IMR-90 (cell line): ENCODE measurements around the gene SPPL2B. TPM values are rescaled to one million over a fixed set of nuclear protein-coding genes. Genes with fewer than 3 reads are reported as not detected.
A peak's percentile ranks its signal among the peaks of the same experiment; 100 is the strongest.

ENCODE experiments used
- ATAC-seq: fragments of 200-7000 bp; cut with Tn5 transposase; 2 replicates; pipeline ENCODE4 v1.9.1; 2020; ENCODE audit warnings: low read depth, mild to moderate bottlenecking, moderate library complexity
- BruUV-seq: library from RNA; stranded (reverse); fragments of 400-500 nt; replicated peaks from 2 replicates; lab custom pipeline; 2021; lab: Mats Ljungman, UMichigan
- CTCF ChIA-PET: fragments of 300-600 bp; formaldehyde crosslinking; extraction: SDS; loops from one replicate; lab custom pipeline; 2021; ENCODE audit warnings: antibody characterized with exemption; lab: Yijun Ruan, JAX
- POLR2A ChIA-PET: fragments of 300-600 bp; sonication (Branson Sonifier 250); formaldehyde crosslinking; loops from one replicate; lab custom pipeline; 2022; ENCODE audit warnings: antibody characterized with exemption; ENCODE audit not compliant: unreplicated experiment; lab: Charles Lee
- DNase-seq: peaks from one replicate; pipeline ENCODE4 v3.0.0; 2013
- H2AFZ ChIP-seq: replicated peaks from 2 replicates; pipeline ENCODE3; 2013; ENCODE audit warnings: low read length, mild to moderate bottlenecking; ENCODE audit not compliant: poor library complexity
- H2AK5ac ChIP-seq: 2 replicates; pipeline ENCODE4 v1.6.1; 2013; ENCODE audit warnings: low read depth, low read length, inconsistent platforms
- H2AK9ac ChIP-seq: replicated peaks from 2 replicates; pipeline ENCODE3; 2013; ENCODE audit warnings: mild to moderate bottlenecking, low read depth, low read length, moderate library complexity; ENCODE audit not compliant: poor library complexity
- H2BK120ac ChIP-seq: 2 replicates; pipeline ENCODE4 v1.6.1; 2013; ENCODE audit warnings: low read depth, low read length, inconsistent platforms
- H2BK15ac ChIP-seq: 3 replicates; pipeline ENCODE4 v1.6.1; 2013; ENCODE audit warnings: low read depth, low read length, inconsistent platforms
- H2BK20ac ChIP-seq: 2 replicates; pipeline ENCODE4 v1.6.1; 2013; ENCODE audit warnings: low read depth, mild to moderate bottlenecking, inconsistent platforms, low read length, moderate library complexity
- H2BK5ac ChIP-seq: 2 replicates; pipeline ENCODE4 v1.6.1; 2013; ENCODE audit warnings: mild to moderate bottlenecking, low read depth, low read length, inconsistent platforms; ENCODE audit not compliant: poor library complexity, severe bottlenecking
- H3K14ac ChIP-seq: replicated peaks from 2 replicates; pipeline ENCODE4 v1.6.1; 2013; ENCODE audit warnings: low read depth, low read length, inconsistent platforms
- H3K18ac ChIP-seq: 2 replicates; pipeline ENCODE4 v1.6.1; 2013; ENCODE audit warnings: low read depth, low read length, control low read depth
- H3K23ac ChIP-seq: 2 replicates; pipeline ENCODE4 v1.6.1; 2013; ENCODE audit warnings: low read depth, low read length, inconsistent platforms
- H3K27ac ChIP-seq: 2 replicates; pipeline ENCODE4 v1.5.1; 2013; ENCODE audit warnings: mild to moderate bottlenecking, control low read depth, low read length; ENCODE audit not compliant: insufficient read depth
- H3K27me3 ChIP-seq: 2 replicates; pipeline ENCODE4 v1.6.1; 2013; ENCODE audit warnings: low read length; ENCODE audit not compliant: control insufficient read depth, insufficient read depth
- H3K36me3 ChIP-seq: 2 replicates; pipeline ENCODE4 v1.6.1; 2013; ENCODE audit warnings: low read length, mixed read lengths; ENCODE audit not compliant: control insufficient read depth, insufficient read depth
- H3K4ac ChIP-seq: 2 replicates; pipeline ENCODE4 v1.6.1; 2013; ENCODE audit warnings: low read depth, low read length, inconsistent platforms
- H3K4me1 ChIP-seq: 2 replicates; pipeline ENCODE4 v1.6.1; 2013; ENCODE audit warnings: low read length, mixed read lengths; ENCODE audit not compliant: control insufficient read depth, insufficient read depth
- H3K4me2 ChIP-seq: 2 replicates; pipeline ENCODE4 v1.6.1; 2013; ENCODE audit warnings: low read depth, mild to moderate bottlenecking, control low read depth, low read length, moderate library complexity
- H3K4me3 ChIP-seq: 2 replicates; pipeline ENCODE4 v1.5.1; 2013; ENCODE audit warnings: low read depth, mild to moderate bottlenecking, control low read depth, low read length, moderate library complexity; ENCODE audit not compliant: insufficient read depth
- H3K56ac ChIP-seq: 2 replicates; pipeline ENCODE4 v1.6.1; 2013; ENCODE audit warnings: low read length, inconsistent platforms; ENCODE audit not compliant: insufficient read depth; ENCODE audit errors: extremely low read depth
- H3K79me1 ChIP-seq, 2 experiments: 2 replicates each; pipeline ENCODE4 v1.6.1; 2013; ENCODE audit warnings: low read length in 2 of 2, inconsistent platforms in 1 of 2, low read depth in 1 of 2
- H3K9ac ChIP-seq: 2 replicates; pipeline ENCODE4 v1.6.1; 2013; ENCODE audit warnings: low read depth, low read length, control low read depth
- H3K9me1 ChIP-seq: 2 replicates; pipeline ENCODE4 v1.6.1; 2013; ENCODE audit warnings: low read length, inconsistent platforms; ENCODE audit not compliant: insufficient read depth
- H3K9me3 ChIP-seq: 2 replicates; pipeline ENCODE4 v1.6.1; 2013; ENCODE audit warnings: low read length; ENCODE audit not compliant: control insufficient read depth, insufficient read depth
- H4K20me1 ChIP-seq: 2 replicates; pipeline ENCODE4 v1.6.1; 2013; ENCODE audit warnings: low read length, inconsistent platforms; ENCODE audit not compliant: insufficient read depth
- H4K5ac ChIP-seq: 2 replicates; pipeline ENCODE4 v1.6.1; 2013; ENCODE audit warnings: mild to moderate bottlenecking, low read depth, low read length, control low read depth
- H4K8ac ChIP-seq, 2 experiments: 2 replicates each; pipeline ENCODE4 v1.6.1; 2013; ENCODE audit warnings: low read depth in 2 of 2, low read length in 2 of 2, control low read depth in 1 of 2, inconsistent platforms in 1 of 2
- H4K91ac ChIP-seq: 2 replicates; pipeline ENCODE4 v1.6.1; 2013; ENCODE audit warnings: low read depth, low read length, inconsistent platforms; ENCODE audit not compliant: insufficient read depth
- BHLHE40 ChIP-seq: fragments of 150-350 bp; IDR thresholded peaks from 2 replicates; pipeline ENCODE4 v1.6.1; 2016; ENCODE audit warnings: mild to moderate bottlenecking, low read depth, low read length
- CTCF ChIP-seq: conservative IDR thresholded peaks from 2 replicates; pipeline ENCODE4 v1.5.1; 2012; ENCODE audit warnings: mild to moderate bottlenecking, low read depth, low read length, improper control_type of control experiment
- ELK1 ChIP-seq: fragments of 150-350 bp; IDR thresholded peaks from 2 replicates; pipeline ENCODE4 v1.6.1; 2016; ENCODE audit warnings: low read depth, mild to moderate bottlenecking, low read length, moderate library complexity, borderline replicate concordance
- MAZ ChIP-seq: IDR thresholded peaks from 2 replicates; pipeline ENCODE4 v1.6.1; 2012; ENCODE audit warnings: low read depth, mild to moderate bottlenecking, low read length, improper control_type of control experiment, moderate library complexity, borderline replicate concordance
- NFE2L2 ChIP-seq: fragments of 150-350 bp; IDR thresholded peaks from 2 replicates; pipeline ENCODE4 v1.6.1; 2016; ENCODE audit warnings: low read depth, mild to moderate bottlenecking, low read length
- POLR2A ChIP-seq: IDR thresholded peaks from 2 replicates; pipeline ENCODE4 v1.6.1; 2012; ENCODE audit warnings: mild to moderate bottlenecking, low read depth, low read length
- RCOR1 ChIP-seq: IDR thresholded peaks from 2 replicates; pipeline ENCODE4 v1.6.1; 2012; ENCODE audit warnings: mild to moderate bottlenecking, low read length, improper control_type of control experiment; ENCODE audit not compliant: insufficient replicate concordance
- RFX5 ChIP-seq: IDR thresholded peaks from 2 replicates; pipeline ENCODE4 v1.8.0; 2012; ENCODE audit warnings: low read depth, mild to moderate bottlenecking, low read length, moderate library complexity
- SMC3 ChIP-seq: fragments of 150-350 bp; IDR thresholded peaks from 2 replicates; pipeline ENCODE4 v1.6.1; 2016; ENCODE audit warnings: low read depth, mild to moderate bottlenecking, antibody characterized with exemption, low read length, moderate library complexity
- WGBS, 2 experiments: methylation state at CpG; one replicate each; pipeline versions ENCODE4 v1.1.5 to v1.1.7; 2013; ENCODE audit warnings: missing lambda C conversion rate in 2 of 2; ENCODE audit not compliant: insufficient read length in 1 of 2; ENCODE audit errors: extremely low coverage in 2 of 2; 5-methylcytosine and 5-hydroxymethylcytosine counted together
- dilution Hi-C: fragments of 300-500 bp; cut with HindIII; formaldehyde crosslinking; loops from one replicate; pipeline ENCODE4 v1.14.3; 2018; ENCODE audit warnings: low sequenced_read_pairs; ENCODE audit not compliant: unreplicated experiment
- in situ Hi-C: fragments of 300-500 bp; cut with MboI; formaldehyde crosslinking; loops from 3 replicates; pipeline ENCODE4 v1.14.3; 2019; ENCODE audit warnings: low sequenced_read_pairs, inconsistent platforms, mixed read lengths
- intact Hi-C: fragments of 100-400 bp; cut with micrococcal nuclease; formaldehyde crosslinking; loops from 2 replicates; pipeline ENCODE4 v1.10.0; 2022
- polyA plus RNA-seq, 3 experiments: library from polyadenylated mRNA; depleted of rRNA; stranded (reverse); fragments of >200 nt; gene quantifications; 2 replicates each; pipeline ENCODE4 v1.2.3, GENCODE V29; 2012; ENCODE audit warnings: low replicate concordance in 1 of 3
- total RNA-seq: library from RNA; depleted of rRNA; stranded (reverse); fragments of >200 nt; gene quantifications from 2 replicates; pipeline ENCODE4 v1.2.3, GENCODE V29; 2012

The SPPL2B gene
- total and polyA plus RNA-seq, 2 of the 4 experiments (the other 2 are of a cell fraction) = 3.4 to 45.7 TPM

- no peak overlapping the region for H2BK120ac ChIP-seq
- no peaks in the 10 kb centered on the region for H4K20me1 ChIP-seq
- H3K79me1 ChIP-seq = no peaks in the 10 kb centered on the region
- H3K36me3 ChIP-seq = no peaks in the 10 kb centered on the region
- peaks cover 8% of the 10 kb centered on the region for H3K27me3 ChIP-seq
- H4K8ac ChIP-seq = no peak overlapping the region
- H2BK5ac ChIP-seq = no peak overlapping the region
- no peak overlapping the region for H2AK9ac ChIP-seq
- no peak for DNase-seq
- no peak overlapping the region for H2BK15ac ChIP-seq
- no peaks in the 10 kb centered on the region; the same call in 1 of the 2 replicates for H3K9me1 ChIP-seq
- H3K18ac ChIP-seq = no peak overlapping the region
- H3K27ac ChIP-seq = no peak overlapping the region
- no peak overlapping the region for H3K4me2 ChIP-seq
- no peak overlapping the region for H2BK20ac ChIP-seq
- H3K56ac ChIP-seq = no peak overlapping the region
- ATAC-seq = no peak
- H2AFZ ChIP-seq = peak overlapping the region; percentile 72
- H4K5ac ChIP-seq = no peak overlapping the region
- H3K14ac ChIP-seq = no peak overlapping the region
- H3K4me1 ChIP-seq = no peaks in the 10 kb centered on the region; the same call in 1 of the 2 replicates
- H3K4me3 ChIP-seq = no peak overlapping the region
- POLR2A ChIA-PET = no interaction called here
- dilution Hi-C loops (no loop called here), intact Hi-C loops (no loop called here), in situ Hi-C loops (no loop called here)
- H4K91ac ChIP-seq = no peak overlapping the region
- no peak overlapping the region for H2AK5ac ChIP-seq
- CTCF ChIA-PET = no interaction called here
- 63% methylated on average over 7 of the region's 11 CpGs; no CpG with 5 or more reads in 1 of the 2 experiments for WGBS, 2 experiments
- H3K9ac ChIP-seq = no peak overlapping the region
- H3K23ac ChIP-seq = no peak overlapping the region
- H3K9me3 ChIP-seq = peaks cover 4% of the 10 kb centered on the region
- TF ChIP-seq RFX5 (no peak), NFE2L2 (no peak), BHLHE40 (no peak), RCOR1 (no peak), ELK1 (no peak), MAZ (no peak), POLR2A (no peak), SMC3 (no peak), CTCF (no peak)
- no peak overlapping the region for H3K4ac ChIP-seq
- no TSS peak for BruUV-seq
Observed at GRCh38 chr19:2372076-2372612, 43.7 kb downstream of the SPPL2B start.
